DMS153 treated with DMSO at 0.1 percent for 48 hours (cell line): ENCODE results near the gene CEP112.

Experiments used
- DNase-seq: peaks from one replicate; lab custom pipeline; 2025; ENCODE audit not compliant: unreplicated experiment; lab: John Stamatoyannopoulos, UW

CEP112 gene

DNA sequence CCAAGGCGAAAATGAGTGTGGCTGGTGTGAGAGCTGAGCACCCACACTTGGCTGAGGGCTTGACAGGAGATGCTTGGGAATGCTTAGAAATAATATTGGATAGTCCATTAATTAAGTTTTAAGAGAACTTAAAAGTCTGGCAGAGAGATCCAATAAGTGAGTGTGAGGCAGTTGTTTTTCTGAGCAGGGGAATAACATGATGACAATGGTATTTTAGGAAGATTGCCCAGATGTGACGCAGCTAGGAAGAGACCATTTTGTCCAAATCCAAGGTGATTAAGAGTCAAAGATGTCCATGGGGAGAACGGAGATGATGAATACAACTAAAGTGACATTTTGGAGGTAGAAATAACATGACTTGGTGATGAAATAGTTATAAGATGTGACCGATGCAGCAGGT, 527.7 kb downstream of the CEP112 start:
- no peak for DNase-seq

DNA sequence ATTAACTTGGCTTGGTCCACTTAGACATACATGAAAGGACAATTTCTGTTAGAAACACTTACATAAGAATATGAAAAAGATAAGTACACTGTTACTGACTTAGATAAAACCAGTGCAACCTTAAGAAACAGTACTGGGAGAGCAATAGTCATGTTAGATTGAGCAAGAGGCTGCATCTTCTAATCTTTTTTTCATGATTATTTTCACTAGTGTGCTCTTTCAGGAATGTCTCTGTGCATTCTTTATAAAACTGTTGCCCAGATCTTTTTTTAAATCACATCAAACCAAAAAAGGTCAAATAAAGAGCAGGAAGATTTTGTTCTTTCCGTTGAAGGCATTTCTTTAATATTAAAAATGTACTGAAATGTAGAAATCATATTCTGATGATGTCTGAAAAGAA, 529.7 kb downstream of the CEP112 start:
- no peak for DNase-seq

DNA sequence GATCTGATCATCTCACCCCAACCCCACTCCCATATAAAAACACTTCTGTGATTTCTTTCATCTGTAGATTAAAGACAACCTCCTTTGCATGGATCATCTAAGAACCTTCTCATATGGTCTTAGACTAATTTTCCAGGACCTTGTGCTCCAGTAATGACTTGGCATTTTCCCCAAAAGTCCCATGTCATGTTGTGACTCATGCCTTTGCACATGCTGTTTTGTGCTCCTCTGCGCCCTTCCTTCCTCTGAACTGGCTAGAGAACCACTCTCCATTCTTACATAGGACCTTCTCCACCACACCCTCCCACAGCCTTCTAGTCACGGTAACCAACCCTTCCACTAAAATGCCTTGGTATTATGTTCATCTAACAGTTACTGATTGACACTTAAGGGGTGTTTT, 531.0 kb downstream of the CEP112 start:
- no peak for DNase-seq

DNA sequence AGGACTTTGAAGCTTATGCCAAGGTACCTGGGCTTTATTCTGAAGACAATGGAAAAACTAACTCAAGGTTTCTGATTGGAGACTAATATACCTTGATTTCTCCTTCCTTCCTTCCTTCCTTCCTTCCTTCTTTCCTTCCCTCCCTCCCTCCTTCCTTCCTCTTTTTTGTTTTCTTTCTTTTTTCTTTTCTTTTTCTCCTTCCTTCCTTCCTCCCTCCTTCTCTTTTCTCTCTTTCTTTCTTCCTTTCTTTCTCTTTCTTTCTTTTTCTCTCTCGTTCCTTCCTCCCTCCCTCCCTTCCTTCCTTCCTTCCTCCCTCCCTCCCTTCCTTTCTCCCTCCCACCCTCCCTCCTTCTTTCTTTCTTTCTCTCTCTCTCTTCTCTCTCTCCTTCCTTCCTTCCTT, 531.9 kb downstream of the CEP112 start:
- DNase-seq, result no peak

DNA sequence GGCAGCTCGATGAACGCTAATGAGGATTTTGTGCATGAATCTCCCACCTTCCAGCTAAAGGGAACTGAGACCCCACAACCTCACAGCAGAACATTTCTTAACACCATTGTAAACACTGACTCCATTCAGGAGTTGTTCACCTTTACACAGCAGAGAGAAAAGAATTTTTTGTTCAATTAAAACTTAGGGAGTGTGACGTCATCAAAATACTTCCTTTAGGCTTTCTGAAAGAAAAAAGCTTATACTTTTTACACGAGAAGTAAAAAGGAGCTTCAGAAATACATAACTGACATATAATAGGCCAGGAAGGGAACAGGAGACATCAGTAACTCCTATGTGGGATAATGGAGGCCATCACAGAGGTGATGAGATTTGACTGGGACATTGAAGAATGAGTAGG, 532.4 kb downstream of the CEP112 start:
- no peak for DNase-seq

DNA sequence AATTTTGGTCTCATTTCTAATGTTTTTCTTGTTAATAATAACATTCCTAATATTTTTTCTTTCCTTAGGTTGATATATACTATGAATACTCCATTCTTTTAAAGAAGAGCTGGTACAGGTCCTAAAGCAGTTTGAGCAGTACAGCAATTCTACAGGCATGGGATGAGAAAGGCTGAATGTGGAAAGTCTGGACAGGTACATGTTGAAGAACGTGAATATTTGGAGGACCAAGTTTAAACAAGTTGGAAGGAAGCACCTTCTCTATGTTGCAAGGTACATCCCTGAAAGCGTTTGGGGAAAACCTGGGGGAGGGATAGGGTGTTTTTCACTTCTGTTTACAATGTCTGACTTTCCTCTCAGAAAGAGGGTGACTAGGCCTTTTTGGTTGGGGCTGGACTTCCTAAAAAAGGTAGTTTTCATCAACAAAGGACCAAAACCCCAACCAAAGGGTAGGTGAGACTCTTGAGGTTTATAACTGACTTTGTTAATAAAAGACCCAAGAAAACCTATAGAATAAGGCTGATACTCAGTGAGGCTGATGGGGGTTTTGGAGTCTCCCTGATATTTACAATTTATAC, 534.6 kb downstream of the CEP112 start:
- DNase-seq, result no peak

DNA sequence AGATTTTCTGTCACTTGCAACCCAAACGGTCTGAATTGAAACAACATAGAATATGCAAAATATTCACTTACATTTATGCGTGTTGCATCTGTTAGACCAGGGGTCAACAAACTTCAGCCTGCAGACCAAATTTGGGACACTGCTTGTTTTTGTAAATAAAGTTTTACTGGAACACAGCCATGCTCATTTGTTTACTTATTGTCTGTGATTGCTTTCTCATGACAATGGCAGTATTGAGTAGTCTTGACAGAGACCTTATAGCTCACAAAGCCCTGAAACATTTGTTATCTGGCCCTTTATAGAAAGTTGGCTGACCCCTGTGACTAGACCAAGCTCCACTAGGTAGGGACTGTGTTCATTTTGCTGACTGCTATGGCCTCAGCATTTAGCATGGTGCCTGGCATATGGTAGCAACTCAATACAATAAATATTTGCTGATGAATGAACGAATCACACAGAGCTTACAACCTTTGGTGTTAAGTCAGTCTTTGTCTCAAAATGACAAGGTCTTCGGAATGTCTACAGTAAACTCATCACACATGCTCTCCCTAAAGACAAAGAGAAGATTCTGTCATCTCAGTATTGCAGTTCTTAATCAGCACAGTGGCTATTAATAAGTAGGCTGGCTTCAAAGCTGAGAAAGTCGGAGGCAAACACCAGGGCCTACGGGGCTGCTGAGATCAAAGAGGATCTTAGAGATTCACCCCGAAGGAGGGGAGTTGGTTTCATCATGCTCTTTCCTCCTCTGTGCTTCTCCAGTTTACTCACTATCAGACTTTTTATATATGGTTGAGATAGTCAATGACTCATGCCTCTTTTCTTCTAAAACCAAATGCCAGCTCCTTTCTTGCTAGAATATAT, 535.3 kb downstream of the CEP112 start:
- no peak for DNase-seq

DNA sequence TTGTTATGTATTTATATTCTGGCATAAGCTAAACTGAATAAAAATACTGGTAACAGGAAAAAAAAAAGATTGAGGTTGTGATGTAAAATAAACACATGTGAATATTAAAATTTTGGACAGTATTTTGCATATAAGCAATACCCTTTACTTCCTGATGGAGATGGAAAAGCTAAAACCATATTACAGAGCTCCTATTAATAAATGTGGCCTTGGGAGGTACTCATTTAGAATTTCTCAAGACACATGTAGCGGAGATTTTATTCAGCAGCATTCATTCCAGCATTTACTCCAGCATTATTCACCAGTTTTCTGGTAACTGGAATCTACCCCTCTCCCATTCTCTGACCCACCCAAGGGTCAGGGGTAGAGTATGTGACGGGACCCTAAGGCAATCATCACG, 536.2 kb downstream of the CEP112 start:
- no peak for DNase-seq

DNA sequence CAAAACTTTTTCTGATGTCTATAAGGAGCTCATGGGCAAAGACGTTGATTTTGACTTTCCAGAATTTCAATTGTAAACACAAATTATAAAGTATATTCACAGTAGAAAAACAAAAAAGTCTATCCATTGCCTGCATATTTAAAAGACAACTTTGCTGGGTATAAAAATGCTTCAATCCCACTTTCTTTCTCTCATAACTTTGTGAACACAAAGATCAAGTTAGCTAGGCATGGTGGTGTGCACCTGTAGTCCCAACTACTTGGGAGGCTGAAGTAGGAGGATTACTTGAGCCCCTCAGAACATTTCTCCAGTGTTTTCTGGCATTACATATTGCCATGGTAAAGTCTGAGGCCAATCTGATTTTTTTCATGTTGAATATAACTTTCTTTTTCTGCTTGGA, 547.4 kb downstream of the CEP112 start:
- DNase-seq, result no peak

DNA sequence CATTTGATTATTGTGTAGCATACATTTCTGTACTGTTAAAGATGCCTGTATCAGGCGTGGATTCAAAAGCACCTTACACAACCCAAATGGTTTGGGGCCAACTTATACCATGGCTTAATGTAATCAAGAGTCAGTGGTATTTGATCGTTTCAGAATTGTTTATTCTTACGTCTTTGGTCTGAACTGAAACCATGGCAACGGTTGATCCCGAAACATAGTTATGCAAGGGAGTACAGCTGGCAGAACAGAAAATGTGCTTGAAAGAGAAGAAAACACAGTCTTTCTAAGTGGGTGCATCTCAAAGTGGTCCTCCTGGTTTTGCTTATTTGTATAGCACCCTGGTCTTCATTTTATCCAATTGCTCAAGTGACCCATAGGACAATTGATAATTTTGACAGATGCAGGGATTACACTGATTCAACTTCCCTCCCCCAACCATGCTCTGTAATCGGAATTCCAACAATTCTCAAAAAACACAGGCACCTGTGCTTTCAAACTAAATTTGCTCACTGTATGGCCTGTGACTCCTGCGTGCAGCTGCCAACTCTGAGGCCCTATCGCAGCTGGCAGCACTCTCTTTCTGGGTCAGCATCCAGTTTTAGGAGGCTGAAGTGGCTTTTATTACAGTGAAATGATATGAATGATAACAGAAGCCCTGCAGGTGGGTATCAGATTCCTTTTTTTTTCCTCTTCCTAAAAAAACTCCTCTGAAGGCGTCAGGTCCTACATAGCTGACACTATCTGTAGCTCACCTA, 553.5 kb downstream of the CEP112 start:
- no peak for DNase-seq

DNA sequence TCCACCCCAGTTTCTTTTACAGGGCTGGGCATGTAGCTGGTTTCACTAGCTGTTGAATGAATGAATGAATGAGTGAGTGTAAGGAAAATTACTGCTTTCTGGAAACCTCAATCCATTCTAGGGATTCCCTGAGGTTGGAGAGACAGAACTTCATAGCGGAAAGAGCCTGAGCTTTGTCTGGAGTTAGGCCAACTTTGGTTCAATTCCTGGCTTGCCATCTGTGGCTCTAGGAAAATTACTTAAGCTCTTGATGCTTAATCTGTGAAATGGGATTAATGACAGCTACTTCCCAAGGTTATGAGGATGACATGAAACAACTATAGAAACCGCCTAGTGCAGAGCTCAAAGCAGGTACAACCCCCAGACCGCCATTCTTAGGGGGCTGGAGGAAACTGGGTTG, 554.1 kb downstream of the CEP112 start:
- no peak for DNase-seq

DNA sequence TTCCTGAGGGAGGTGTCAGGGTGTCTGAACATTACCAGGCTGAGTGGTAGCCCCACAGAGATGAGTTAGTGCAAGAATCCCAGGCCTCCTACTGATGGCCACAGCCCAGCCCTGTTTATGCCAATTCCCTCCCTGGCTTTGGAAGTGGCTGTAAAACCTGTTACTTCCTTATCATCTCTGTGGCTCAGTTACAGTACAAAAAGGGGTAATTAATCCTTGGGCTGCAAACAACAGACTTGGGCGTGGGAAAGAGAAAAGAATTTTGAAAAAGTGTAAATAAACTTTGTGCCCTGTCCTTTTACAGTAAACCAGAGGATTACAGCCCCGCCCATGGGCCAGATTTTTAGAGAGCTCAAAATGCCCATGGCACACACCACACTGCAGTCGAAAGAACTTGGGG, 557.4 kb downstream of the CEP112 start:
- no peak for DNase-seq

DNA sequence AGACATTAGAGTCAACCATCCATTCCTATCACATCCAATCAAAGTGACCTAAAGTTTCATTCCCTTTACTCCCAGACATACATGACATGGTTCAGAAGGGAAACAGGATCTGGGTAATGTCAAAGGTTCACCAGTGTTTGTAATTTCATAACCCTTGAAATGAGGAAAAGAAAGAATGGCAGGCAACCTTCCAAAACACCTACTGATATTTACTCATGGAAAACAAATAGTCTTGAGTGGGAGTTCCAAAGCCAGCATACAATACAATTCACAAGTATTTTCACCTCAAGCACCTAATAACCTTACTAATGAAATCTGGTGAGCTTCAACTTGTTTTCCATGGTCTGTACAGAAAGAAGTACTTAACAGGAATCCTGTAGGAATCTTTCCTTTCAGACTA, 557.9 kb downstream of the CEP112 start:
- peak; percentile 25 for DNase-seq

DNA sequence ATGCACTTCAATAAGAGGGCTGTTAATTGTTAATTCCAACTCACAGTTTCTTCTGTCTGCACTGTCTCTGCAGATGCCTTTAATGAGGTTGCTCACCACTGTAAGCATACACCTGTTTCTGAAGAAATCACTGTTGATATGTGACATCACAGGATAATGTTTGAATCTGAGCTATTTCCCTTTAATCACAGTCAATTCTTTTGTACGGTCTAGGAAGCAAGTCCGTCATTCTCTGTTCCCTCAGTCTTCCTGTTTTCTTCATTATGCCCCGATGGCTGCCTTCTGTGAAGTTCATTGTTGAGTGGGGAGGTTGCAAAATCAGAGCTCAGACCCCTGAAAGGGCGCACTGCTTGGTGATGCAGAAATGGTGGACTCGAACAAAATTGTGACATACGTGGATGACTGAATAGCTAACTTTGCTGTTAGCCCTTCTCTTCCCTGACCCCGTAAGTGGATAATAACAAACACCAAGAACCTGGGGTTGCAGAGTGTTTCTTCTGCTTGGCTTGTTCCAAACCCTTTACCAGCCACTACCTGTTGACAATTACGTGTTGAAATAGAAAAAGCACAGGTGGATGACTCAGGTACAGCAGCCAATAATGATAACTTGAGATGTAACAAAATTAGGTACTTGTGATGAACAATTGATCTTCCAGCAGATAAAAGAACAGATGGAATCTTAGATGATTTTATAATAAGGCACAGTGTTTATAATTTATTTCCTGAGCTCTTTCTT, 558.6 kb downstream of the CEP112 start:
- DNase-seq, result no peak

DNA sequence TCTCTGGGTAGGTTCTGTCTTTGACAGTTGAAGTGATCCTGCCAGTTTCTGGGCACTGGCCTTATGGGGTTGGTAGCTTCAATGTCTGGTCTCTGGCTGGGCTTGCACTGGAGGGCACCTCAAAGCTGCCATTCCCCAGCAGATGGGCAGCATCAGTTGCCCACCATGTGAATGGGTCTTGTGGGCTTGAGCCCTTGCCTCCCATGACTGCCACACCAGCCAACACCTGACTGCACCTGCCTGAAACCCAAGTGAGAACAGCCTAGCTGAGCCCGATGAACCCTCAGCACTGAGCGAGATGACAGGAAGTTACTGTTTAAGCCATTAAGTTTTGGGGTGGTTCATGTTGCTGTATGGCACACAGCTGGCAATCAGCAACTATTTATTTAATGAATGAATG, 561.4 kb downstream of the CEP112 start:
- DNase-seq, result no peak

DNA sequence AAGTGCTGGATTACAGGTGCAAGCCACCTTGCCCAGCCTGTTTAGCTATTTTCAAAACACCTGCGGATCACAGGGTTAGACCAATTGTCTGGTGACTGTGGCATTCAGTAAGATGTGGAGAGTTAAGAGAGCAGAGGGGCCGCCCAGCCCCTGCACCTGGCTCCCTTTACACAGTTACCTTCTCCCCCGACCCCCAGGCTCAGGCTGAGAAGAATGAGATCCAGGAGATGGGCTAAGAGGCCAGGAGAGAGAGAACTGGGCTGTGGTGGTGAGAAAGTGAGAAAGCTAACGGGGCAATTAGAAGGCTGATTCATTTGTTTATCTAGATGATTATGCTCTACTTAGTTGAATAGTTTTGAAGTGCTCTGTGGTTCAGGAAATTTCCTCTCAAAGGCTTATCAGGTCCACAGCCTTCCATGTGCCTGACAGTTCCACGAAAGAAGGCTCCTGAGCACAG, 562.7 kb downstream of the CEP112 start:
- DNase-seq, result peak; percentile 17

DNA sequence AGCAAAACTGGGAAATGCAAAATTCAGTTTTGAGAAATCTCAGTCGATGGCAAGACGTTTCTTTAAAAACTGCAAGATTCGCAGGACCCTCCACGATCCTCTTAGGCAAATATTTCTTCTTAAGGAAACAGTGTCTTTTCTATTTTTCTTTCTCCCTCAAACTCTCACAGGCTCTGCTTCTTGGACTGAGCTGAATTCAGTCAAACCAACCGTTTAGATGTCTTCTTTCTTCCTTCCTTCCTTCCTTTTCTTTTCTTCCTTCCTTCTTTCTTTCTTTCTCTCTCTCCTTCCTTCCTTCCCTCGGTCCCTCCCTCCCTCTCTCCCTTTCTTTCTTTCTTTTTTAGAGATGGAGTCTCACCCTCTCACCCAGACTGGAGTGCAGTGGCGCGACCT, 563.3 kb downstream of the CEP112 start:
- DNase-seq, result no peak

DNA sequence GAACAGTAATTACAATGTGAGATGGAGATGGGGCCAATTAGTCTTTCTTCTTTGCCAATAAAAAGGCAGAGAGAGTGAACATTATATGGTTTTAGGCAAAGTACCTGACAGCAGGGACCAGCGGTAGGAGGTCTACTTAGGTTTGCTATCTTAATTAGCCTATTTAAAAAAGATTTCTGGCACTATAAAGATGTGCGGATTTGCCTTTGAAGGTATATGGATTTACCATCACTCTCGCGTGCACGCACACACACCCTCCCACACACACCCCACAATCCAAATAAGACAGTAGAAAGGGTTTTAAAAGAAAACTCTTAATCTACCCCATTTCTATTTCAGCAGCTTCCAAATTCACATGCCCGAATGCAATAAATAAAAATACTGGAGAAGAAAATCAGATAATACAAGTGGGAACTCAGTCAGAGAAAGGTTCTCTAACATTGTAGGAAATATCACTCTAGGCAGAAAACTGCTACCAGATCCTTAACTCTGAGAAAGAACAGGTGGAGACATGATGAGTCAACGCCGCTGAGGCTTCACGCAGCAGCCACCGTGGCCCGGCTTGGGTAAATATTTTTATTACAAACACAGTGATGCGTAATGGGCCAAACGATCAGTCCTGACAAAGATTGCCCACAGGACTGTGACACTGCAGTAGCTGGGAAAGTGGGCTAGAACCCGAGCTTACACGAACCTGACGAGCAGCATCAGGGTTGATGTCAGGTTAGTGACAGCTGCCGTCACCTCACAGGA, 563.9 kb downstream of the CEP112 start:
- DNase-seq, result peak; percentile 76

DNA sequence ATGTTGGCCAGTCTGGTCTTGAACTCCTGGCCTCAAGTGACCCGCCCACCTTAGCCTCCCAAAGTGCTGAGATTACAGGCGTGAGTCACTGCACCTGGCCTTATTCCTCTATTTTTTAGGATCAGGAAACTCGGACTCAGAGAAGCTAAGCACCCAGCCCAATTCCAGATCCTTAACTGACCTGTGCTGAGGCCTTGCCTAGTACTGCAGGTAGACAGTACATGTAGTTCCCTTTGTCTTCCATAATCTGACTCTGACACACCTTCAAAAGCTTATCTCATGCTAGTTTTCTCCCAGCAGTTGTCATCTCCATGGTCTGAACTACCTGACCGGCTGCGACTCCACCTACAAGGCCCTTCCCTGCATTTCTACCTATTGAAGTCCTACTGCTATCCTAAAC, 564.8 kb downstream of the CEP112 start:
- DNase-seq, result no peak

DNA sequence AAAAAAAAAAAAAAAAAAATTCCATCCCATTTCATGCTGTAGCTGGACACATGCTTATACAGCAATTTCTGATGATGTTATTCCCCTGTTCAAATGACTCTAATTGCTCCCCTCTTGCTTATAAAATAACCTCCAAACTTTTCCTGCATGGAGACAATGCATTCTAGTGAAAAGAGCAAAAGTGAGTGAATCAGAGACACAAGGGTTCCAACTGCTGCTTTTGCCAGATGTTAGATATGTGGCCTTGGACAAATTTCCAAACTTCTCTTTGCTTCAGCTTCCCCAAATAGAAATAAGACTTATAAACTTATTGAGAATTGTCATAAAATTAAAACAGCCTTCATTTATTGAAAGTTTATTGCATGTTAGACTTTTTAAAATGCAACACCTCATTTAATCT, 565.5 kb downstream of the CEP112 start:
- DNase-seq, result no peak

DNA sequence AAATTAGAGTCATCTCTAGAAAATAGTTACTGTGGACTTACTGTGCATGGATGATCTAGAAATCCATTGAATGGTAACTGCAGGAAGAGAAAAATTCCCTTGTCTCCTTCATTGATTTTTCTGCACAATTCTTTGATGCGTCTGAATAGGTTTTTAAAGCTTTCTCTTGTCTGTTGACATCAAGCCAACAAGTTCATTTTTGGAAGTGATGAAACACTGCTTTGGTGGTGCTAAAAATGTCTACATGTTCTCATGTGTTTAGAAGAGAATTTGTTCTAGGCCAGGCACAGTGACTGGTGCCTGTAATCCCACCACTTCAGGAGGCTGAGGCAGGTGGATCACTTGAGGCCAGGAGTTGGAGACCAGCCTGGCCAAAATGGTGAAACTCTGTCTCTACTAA, 573.4 kb downstream of the CEP112 start:
- DNase-seq, result no peak
